ENCODE data around the gene BIVM.

The BIVM gene

DNA sequence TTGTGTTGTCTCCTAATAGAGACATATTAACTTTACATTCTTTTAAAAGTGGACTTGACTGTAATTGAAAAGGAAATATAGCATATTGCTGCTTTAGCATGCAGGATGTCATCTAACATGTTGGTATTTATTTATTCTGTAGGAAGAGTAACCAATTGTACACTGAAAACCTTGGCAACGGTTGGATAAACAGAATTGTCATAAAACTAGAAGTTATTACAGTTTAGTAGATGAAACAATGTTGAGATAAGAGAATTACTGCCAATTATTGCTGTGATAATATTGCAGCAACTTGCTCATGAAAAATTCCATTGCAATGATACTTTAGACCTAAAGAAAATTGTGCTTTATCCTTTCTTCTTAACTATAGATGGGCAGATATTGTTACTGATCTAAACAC lies 39.4 kb downstream of the BIVM start:
- in situ Hi-C loops (cut with MboI; ENCODE audit: low sequenced_read_pairs) = no loop called here

DNA sequence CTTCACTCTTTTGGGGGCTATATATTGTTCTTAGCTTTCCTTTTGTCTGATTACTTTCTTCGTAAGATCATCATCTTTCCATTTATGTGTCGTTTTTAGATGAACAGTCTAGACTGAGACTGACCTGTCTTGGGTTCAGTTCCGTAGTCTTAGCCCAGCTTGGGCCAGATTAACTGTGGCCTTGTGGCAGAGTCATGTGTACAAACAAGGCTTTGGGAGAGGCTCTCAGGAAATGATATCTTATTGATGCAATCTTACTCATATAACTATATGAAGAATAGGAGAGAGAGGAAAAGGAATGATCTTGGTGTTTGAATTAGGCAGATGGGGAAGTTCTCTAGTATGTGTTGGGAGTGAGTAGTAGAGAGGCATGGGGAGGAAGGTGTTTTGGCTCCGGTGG lies 40.1 kb downstream of the BIVM start:
- in situ Hi-C loops (cut with MboI; ENCODE audit: low sequenced_read_pairs) = no loop called here

DNA sequence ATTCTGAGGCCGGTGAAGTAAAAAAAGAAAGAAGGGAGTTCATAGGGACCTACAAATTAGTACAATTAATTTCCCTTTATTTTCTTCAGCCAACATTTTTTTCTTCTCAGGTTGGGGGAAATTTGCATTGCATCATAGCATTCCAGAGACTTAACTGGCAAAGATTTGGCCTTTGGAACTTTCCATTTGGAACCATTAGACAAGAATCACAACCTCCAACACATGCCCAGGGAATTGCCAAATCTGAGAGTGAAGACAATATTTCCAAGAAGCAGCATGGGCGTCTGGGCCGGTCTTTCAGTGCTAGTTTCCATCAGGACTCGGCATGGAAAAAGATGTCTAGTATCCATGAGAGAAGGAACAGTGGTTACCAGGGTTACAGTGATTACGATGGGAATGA lies 40.5 kb downstream of the BIVM start:
- in situ Hi-C loops (cut with MboI; ENCODE audit: low sequenced_read_pairs) = no loop called here

DNA sequence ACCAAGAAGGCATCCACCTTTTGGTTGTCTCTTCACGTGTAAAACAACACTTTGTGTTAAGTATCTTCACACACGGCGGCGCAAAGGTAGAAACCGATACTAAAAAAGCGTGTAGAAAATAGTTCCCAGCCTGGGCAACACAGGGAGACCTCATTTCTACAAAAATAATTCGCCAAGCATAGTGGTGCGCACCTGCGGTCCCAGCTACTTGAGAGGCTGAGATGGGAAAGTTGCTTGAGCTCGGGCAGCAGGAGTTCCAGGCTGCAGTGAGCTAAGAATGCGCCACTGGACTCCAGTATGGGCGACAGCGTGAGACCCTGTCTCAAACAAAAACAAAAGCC lies 46.3 kb downstream of the BIVM start:
- in situ Hi-C loops (cut with MboI; ENCODE audit: low sequenced_read_pairs) = no loop called here

DNA sequence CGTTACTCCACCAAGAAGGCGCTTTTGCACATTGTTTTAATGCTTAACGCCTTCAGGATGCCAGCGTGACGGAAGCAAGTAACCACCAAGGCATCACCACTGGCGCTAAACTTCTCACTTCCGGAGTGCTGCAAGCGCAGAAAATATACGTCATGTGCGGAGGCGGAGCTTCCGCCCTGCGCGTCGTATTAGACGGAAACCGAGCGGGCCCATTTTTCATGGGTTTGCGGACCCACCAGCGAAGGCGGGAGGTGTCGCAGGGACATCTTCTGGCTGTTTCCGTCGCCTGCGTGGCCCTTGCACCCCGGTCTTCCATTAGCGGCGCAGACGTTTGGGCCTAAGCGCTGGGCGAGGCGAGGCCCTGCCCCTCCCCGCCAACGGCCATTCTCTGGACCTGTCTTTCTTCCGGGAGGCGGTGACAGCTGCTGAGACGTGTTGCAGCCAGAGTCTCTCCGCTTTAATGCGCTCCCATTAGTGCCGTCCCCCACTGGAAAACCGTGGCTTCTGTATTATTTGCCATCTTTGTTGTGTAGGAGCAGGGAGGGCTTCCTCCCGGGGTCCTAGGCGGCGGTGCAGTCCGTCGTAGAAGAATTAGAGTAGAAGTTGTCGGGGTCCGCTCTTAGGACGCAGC lies 46.8 kb downstream of the BIVM start, which contains the start of gene ERCC5:
TSS of gene ERCC5 (plus strand) at position 403 of the 631 bp plus-strand sequence. CDS start 235 bp downstream, outside the sequence.
- in situ Hi-C loops (cut with MboI; ENCODE audit: low sequenced_read_pairs) = no loop called here

DNA sequence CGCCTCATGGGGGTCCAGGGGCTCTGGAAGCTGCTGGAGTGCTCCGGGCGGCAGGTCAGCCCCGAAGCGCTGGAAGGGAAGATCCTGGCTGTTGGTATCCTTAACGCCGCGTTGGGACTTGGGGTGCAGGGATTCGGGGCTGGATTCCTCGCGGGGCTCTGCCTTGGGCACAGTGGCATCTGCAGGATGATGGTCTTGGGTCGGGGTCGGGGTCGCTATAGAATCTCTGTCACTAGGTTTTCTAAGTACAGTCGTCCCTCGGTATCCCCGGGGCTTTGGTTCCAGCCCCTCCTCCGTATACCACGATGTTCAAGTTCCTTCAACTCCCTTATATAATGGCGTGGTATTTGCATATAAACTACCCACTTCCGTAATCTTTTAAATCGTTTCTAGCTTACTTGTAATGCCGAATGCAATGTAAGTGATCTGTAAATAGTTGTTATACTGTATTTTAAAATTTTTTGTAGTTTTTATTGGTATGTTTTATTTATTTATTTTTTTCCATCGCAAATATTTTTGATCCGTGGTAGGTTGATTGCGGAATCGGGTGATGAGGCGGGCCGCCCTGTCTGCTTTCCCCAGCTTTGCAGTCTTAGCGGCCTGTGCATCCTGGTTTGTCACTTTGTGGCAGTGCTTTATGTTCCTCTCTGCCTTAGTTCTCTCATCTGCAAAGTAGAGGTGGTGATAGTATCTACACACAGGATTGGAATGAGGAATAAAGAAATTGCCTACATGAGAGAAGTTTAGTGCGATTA lies 47.5 kb downstream of the BIVM start:
- in situ Hi-C loops (cut with MboI; ENCODE audit: low sequenced_read_pairs) = no loop called here

DNA sequence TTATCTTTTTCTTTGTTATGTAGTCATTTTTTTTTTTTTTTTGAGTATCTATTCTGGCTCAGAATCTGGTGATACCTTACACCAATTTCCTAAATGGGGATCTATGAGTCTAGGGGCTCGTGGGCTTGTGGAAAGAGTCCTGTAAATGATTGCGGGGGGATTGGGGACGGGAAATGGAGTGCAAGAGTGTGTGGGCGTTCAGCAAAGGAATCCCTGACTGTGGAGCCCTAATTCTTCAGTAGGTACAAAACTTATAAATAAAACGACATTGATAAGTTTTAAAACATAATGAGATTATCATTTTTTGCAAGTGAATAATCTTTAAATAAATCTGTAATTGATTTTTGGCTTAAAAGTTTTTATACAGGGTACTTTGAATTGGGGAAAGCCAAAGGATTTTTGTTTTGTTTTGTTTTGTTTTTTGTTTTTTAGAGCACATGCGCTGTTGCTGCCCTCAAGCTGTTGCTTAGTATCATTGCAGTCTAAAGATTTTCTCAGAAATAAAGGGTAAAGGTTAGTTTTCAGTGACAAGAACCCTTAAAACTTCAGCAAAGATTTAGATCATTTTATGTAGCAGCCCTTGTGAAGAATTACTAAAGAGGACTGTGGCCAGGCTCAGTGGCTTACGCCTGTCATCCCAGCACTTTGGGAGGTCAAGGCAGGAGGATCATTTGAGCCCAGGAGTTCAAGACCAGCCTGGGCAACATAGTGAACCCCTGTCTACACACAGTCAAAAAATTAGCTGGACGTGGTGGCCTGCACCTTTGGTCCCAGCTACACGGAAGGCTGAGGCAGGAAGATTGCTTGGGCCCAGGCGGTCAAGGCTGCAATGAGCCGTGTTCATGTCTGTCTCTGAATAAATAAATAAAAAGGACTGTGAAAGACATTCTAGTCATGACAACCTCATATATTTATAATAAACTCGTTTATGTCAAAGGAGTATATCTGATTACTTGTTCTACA lies 48.6 kb downstream of the BIVM start:
- in situ Hi-C loops (cut with MboI; ENCODE audit: low sequenced_read_pairs) = no loop called here

DNA sequence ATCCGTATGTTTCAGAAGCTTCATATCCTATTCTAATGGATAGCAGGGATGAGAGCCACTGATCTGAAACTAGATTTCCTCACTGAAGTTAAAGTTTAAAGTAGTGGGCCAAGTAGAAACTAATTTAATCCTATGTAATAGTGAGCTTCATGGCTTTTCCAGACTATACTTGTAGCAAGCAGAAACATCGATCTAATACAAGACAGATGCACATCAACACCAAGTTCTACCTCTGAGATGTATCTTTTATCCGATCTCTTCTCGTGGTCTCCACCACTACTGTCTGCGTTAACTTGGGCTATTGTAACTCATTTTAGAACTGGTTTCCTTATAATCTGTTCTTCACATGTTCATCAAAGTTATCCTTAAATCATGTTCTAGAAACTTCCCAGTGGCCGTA lies 50.0 kb downstream of the BIVM start:
- in situ Hi-C loops (cut with MboI; ENCODE audit: low sequenced_read_pairs) = no loop called here

DNA sequence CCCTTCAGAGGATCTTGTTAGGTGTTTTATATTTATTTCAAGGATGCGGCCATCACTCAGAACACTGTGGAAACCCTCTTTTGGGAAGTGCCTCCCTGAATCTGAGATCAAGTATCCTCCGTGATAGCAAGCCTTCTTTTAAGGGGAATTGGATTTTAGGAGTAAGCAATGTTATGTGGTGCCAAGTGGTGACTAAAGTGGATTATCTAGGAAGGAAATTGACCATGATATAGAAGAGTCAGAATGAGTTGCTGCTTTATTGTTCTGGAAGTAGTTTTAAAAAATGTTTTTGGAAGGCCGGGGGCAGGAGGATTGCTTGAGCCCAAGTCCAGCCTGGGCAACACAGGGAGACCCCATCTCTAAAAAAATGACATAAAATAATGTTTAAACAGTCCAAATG lies 53.6 kb downstream of the BIVM start:
- in situ Hi-C loops (cut with MboI; ENCODE audit: low sequenced_read_pairs) = no loop called here

DNA sequence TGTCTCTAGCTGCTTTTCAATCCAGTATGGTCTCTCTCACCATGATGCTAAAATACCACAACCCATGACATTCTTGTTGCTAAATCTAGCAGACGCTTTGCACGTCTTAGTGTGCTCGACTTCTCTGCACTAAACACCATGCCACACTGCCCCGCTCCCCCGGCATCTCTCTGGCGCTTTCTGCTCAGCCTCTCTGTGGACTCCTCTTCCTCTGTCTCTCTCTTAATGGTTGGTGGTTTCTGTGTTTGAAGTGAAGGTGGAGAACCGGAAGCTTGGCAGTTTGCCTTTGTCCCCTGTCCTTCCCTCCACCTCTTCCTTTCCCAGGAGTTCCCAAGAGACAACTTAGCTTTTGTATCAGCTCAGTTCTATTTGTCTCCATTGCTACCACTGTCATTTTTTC lies 55.8 kb downstream of the BIVM start:
- in situ Hi-C loops (cut with MboI; ENCODE audit: low sequenced_read_pairs) = no loop called here

DNA sequence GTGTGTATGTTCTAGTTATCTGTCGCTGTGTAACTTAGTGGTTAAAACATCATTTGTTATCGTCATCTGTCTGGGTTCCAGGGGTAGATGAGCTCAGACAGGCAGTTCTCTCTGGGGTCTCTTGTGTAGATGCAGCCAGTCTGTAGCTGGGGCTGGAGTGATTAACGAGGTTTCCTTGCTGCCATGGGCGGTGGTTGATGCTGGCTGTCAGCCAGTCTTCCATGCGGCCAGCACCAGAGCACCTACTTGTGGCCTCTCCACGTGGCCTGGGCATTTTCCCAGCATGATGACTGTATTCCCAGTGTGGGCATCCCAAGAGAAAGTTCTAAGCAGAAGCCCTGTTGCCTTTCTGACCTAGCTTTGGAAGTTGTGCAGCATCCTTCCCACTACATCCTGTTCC lies 57.6 kb downstream of the BIVM start:
- in situ Hi-C loops (cut with MboI; ENCODE audit: low sequenced_read_pairs) = no loop called here

DNA sequence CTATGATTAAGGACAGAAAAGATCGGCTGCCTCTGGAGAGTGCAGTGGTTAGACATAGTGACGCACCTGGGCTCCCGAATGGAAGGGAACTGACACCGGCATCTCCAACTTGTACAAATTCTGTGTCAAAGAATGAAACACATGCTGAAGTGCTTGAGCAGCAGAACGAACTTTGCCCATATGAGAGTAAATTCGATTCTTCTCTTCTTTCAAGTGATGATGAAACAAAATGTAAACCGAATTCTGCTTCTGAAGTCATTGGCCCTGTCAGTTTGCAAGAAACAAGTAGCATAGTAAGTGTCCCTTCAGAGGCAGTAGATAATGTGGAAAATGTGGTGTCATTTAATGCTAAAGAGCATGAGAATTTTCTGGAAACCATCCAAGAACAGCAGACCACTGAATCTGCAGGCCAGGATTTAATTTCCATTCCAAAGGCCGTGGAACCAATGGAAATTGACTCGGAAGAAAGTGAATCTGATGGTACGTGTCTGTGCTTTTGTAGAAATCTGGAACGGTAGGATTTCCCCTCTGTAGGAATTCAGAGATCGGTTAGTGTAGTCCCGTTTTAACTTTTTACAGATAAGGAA lies 63.8 kb downstream of the BIVM start:
- in situ Hi-C loops (cut with MboI; ENCODE audit: low sequenced_read_pairs) = no loop called here

DNA sequence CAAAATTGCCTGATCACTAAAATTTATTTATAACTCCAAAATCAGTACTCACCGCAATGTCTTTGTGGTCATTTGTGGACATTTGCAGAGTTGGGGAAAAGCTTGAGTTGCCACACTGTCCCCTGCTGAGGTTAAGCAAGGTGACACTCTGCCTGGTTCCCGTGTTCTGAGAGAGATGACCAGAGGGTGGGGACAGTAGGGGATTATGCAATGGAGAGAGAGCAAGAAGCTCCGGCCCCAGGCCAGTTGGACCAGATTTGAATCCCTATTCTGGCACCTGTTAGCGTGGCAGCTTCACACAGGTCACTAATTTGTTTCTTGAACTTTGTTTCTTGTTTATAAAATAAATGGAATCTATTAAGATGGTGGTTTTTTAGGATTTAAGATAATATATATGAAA lies 64.7 kb downstream of the BIVM start:
- in situ Hi-C loops (cut with MboI; ENCODE audit: low sequenced_read_pairs) = no loop called here

DNA sequence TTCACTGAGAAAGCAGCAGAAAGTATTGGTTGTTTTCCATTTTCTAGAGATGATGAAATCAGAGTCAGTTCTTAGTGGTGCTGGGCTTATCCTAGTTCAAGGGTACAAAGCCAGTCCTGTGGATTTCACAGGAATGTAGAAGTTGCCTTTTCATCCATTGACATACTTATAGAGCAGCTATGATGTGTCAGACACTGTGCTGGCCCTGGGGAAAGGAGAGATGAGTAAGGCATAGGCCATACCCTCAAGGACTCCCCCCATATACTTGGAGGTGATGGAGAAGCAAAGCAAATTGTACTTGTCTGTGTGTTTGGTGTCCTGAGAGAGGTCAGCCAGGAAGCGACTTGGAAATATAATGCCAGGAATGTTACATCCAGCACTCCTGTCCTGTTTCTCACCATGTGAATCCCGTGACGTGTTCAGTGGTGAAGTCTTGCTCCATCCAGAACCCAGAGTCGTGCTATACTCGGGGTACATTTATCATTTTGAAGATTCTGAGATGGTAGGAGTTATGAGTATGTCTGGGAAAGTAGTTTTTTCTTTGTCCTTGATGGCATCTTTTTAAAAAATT lies 69.5 kb downstream of the BIVM start:
- in situ Hi-C loops (cut with MboI; ENCODE audit: low sequenced_read_pairs) = no loop called here

DNA sequence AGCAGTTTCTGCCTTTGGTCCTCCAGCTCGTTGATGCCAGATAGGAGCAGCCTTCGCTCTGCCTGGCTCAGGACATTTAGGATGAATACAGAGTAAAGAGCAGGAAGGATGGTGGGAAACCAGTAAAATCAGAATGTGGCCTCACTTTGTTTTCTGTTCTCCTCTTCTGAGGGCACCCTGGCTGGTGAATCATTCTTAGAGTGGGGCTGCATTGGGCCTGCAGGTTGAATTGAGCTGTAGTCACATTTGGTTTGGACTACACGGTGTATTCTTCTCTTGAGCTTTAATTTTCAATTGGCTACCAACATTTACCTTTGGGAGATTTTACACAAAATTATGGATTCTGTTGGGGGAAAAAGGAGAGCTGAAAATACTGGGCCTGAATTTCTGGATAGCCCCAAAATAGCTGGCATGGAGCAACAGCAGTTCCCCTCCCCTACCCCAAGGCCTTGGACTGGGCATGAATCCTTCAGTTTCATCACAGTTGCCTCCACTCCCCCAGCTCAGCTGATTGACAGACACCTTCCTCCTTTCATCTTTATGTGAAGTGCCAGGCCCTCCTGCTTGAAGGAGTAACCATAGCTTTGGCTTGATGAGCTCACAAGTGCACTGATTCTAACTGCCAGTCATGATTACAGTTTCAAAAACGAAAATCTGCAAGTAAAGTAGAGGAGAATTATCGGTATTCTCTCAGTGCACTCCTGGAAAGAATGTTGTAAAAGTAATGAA lies 71.2 kb downstream of the BIVM start:
- in situ Hi-C loops (cut with MboI; ENCODE audit: low sequenced_read_pairs) = no loop called here

DNA sequence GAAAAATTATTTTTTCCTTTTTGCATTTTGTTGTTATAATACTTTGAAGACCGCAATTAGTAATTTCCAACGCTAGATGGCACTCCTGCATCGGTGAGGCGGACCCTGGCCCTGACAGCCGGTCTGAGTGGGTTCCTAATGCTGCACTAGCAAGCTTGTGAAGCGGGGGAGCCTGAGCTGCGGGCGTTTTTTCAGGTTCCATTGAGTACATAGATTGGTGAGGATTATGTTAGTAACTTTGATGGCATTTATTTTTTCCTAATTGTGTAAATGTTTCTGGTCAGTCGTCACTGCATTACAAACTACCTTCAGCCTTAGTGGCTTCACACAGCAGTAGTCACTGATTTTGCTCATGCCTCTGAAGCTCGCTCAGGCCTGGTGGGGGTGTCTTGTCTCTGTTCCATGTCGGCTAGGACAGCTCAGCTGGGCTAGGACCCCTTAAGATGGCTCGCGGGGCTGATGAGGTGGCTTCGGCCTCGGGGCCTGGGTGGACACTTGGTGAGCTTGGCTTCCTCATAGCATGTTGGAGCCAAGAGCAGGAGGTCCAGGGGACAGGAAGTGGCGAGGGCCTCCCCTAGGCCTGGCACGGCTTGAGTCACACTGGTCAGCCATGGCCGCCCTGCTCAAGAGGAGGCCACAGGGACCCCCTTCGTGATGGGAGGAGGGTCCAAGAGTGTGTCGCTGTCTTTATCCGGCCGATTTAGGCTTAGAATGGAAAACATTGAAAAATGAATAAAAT lies 71.9 kb downstream of the BIVM start:
- in situ Hi-C loops (cut with MboI; ENCODE audit: low sequenced_read_pairs) = no loop called here

DNA sequence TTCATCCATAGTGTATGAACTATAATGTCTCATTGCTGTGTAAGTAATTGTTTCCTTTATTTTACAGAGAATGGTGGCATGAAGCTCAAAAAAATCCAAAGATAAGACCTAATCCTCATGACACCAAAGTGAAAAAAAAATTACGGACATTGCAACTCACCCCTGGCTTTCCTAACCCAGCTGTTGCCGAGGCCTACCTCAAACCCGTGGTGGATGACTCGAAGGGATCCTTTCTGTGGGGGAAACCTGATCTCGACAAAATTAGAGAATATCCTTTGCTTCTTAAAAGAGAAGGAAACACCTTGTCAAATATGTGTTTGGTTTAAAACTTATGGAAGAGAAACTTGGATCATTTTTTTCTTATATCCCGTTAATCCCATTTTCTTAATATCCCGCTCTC lies 73.2 kb downstream of the BIVM start:
- in situ Hi-C loops (cut with MboI; ENCODE audit: low sequenced_read_pairs) = no loop called here

DNA sequence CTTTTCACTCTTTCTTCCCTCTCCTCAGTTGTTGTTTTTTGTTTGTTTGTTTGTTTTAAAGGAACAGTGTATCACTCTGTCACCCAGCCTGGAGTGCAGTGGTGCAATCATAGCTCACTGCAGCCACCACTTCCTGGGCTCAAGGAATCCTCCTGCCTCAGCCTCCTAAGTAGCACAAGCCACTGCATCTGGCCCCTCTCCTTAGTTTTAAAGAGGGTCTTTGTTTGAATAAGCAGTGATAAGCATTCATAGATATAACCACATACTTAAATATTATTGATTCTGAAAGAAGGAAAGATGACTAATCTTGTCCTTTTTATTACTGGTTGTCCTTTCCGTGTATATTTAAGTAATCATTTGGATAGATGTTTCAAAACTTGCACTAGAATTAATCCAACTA lies 73.6 kb downstream of the BIVM start:
- in situ Hi-C loops (cut with MboI; ENCODE audit: low sequenced_read_pairs) = no loop called here

DNA sequence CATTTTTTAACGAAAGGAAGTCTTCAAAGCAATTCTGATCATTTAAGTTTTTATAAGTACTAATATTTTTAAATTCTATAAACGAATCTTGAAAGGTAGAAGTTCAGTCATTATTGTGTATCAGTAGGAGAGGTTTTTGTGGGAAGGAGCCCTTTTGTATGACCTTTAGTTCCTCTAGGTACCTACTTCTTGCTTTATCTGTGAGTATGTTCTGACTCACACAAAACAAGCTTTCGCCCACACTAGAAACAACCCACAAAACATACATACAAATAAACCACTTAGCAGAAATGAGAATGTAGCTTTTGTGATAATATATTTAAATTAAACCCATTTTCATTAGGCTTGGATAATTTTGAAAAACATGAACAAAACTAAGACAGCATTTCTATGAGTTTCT lies 74.7 kb downstream of the BIVM start:
- in situ Hi-C loops (cut with MboI; ENCODE audit: low sequenced_read_pairs) = no loop called here

DNA sequence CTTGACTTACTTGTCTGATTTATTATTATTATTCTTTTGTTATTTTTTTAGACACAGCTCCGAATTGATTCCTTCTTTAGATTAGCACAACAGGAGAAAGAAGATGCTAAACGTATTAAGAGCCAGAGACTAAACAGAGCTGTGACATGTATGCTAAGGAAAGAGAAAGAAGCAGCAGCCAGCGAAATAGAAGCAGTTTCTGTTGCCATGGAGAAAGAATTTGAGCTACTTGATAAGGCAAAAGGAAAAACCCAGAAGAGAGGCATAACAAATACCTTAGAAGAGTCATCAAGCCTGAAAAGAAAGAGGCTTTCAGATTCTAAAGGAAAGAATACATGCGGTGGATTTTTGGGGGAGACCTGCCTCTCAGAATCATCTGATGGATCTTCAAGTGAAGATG lies 76.3 kb downstream of the BIVM start:
- in situ Hi-C loops (cut with MboI; ENCODE audit: low sequenced_read_pairs) = no loop called here

All from hTERT RPE-1 (cell line).